HPDE6-E6E7 (cell line): Measurements from ENCODE around the gene ZNF281.
"Not testable (repeated sequence)": the region's sequence is repeated elsewhere in the genome, so short reads cannot be mapped to it uniquely, and the experiment has no call there.

Source experiments
- DNase-seq: peaks from one replicate; pipeline ENCODE4 v3.0.0; 2011; ENCODE audit warnings: missing footprints; ENCODE audit errors: extremely low spot score

ZNF281 gene, protein sequence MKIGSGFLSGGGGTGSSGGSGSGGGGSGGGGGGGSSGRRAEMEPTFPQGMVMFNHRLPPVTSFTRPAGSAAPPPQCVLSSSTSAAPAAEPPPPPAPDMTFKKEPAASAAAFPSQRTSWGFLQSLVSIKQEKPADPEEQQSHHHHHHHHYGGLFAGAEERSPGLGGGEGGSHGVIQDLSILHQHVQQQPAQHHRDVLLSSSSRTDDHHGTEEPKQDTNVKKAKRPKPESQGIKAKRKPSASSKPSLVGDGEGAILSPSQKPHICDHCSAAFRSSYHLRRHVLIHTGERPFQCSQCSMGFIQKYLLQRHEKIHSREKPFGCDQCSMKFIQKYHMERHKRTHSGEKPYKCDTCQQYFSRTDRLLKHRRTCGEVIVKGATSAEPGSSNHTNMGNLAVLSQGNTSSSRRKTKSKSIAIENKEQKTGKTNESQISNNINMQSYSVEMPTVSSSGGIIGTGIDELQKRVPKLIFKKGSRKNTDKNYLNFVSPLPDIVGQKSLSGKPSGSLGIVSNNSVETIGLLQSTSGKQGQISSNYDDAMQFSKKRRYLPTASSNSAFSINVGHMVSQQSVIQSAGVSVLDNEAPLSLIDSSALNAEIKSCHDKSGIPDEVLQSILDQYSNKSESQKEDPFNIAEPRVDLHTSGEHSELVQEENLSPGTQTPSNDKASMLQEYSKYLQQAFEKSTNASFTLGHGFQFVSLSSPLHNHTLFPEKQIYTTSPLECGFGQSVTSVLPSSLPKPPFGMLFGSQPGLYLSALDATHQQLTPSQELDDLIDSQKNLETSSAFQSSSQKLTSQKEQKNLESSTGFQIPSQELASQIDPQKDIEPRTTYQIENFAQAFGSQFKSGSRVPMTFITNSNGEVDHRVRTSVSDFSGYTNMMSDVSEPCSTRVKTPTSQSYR

GRCh38 chr1:200409761-200410565 lies at the start of gene ZNF281:
Gene ZNF281 (minus strand): TSS chr1:200410036. CDS start chr1:200409705, 331 bp downstream.
- peak; percentile 91 for DNase-seq

DNA sequence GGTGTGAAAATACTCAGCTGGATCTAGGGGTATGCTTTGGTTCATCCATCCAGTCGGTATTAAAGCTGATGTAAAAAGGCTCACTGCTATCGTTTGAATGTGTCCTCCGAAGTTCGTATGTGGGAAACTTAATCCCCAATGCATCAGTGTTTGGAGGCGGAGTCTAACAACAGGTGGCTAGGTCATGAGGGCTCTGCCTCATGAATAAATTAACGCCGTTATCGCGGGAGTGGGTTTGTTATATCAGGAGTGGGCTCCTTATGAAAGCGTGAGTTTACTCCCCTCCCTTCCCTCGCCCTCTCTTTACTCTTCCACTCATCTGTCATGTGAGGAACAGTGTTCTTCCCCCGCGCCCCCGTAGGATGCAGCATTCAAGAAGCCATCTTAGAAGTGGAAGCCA lies 48.9 kb upstream of the ZNF281 start:
- DNase-seq, result no peak

DNA sequence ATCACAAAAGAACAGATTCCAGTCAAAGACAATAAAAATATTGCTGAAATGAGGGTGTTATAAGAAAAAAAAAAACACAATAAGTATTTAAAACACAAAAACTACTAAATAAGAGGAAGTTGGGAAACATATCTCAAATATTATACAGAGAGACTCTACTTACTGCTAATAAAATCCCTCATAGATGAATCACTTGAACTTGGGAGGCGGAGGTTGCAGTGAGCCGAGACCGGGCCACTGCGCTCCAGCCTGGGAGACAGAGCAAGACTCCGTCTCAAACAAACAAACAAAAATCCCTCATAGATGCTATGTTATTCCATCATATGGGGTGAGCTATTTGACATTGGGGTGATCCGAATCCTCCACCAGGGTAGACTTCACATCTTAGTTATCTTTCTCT lies 48.0 kb upstream of the ZNF281 start:
- DNase-seq, result no peak

DNA sequence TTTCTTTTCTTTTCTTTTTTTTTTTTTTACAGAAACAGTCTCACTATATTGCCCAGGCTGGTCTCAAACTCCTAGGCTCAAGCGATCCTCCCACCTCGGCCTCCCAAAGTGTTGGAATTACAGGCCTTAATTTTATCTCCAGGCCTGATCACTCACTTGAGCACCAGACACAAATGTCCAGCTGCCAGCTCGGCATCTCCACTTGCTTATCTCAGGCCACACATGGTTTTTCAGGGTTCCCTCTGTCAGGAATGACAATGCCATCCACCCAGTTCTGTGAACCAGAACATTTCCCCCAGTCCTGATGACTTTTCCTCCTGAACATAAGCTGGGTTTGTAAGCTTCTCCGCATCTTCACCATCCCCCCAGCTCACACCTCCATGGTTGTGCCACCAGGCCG lies 44.6 kb upstream of the ZNF281 start:
- no peak for DNase-seq

GRCh38 chr1:200453553-200453905 lies 43.7 kb upstream of the ZNF281 start:
- DNase-seq, result no peak

DNA sequence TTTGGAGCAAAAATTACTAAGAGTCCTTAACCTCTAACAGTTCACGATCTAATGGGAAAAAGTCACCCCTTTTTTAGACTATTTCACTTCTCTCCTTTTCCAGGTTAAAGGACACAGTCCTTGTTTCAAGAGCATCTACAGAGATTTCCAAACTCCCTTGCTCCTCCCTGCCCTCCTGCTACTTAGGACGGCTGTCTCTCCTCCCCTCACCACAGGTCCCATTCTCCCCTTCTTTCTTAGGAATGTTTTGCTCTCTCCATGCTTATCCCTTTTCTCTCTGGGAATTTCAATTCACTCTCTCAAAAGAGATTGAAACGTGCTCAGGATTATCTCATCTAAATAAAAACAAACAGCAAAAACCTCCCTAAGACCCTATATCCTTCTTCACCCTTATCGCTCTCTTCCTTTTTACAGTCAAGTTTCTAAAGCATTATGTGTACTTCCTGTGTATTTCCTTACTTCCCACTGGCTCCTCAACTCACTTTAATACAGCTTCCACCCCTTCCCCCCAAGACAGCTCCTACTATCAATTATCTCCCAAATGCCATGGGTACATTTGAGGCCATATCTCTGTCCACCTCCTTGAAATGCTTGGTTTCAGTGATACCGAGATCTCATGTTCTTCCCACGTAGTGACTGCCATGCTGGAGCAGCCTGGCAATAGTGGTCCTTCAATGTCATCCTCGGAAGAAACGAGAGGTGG lies 43.2 kb upstream of the ZNF281 start:
- DNase-seq, result no peak

DNA sequence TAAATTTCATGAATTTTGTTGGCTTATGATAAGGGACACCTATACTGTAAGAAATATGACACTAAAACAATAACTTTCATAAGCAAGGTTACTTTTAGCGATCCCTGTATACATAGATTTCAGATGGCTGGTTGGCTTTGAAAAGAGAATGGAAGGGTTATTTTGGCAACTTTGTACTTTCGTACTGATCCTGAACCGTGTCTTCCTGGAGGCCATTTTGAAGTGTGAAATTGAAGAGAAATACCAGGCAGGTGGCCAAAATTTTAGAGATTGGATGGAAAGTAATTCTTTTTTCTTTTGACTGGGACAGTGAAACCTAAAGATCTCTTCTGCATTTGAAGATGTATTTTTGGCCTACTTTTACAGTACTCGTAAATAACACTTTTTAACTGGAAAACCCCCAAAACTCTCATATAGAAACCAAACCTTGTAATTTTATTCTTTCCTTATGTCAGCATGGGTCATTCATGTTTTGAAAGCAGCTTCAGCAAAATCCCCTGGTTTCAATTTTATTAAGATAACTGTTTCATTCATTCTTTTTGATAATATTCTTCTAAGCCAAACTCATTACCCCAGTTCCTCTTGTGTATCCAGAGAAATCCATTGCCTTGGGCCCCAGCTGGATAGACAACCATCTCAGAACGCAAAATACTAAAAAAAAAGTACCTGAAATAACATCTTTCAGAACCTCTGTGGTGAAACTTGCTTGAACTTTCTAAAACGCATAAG lies 38.4 kb upstream of the ZNF281 start:
- DNase-seq, result no peak

DNA sequence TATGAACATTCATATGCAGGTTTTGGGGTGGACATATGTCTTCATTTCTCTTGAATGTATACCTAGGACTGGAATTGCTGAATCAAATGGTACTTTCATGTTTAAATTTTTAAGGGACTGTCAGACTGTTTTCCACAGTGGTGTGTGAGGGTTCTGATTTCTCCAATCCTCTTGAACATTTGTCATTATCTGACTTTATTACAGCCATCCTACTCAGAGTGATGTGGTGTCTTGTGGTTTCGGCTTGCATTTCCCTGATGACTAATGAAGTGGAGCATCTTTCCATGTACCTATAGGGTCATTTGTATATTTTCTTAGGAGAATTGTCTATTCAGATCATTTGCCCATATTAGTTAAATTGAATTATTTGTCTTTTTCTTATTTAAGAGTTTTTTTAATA lies 35.4 kb upstream of the ZNF281 start:
- DNase-seq, result peak; percentile 26

DNA sequence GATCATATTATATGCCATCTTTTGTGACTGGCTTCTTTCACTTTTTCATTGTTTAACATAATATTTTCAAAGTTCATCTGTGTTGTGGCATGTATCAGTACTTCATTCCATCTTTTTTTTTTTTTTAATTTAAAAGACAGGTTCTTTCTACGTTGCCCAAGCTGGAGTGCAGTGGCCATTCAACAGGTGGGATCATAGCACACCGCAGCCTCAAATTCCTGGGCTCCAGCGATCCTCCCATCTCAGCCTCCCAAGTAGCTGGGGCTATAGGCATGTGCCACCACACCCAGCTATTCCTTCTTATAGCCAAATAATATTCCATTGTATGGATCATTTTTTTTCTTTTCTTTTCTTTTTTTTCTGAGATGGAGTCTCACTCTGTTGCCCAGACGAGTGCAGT lies 34.6 kb upstream of the ZNF281 start:
- DNase-seq, result no peak

- DNase-seq, result no peak
These were observed 34.0 kb upstream of the ZNF281 start for GRCh38 chr1:200443860-200444259.

- no peak for DNase-seq
These were observed 32.8 kb upstream of the ZNF281 start for GRCh38 chr1:200442537-200443156.

DNA sequence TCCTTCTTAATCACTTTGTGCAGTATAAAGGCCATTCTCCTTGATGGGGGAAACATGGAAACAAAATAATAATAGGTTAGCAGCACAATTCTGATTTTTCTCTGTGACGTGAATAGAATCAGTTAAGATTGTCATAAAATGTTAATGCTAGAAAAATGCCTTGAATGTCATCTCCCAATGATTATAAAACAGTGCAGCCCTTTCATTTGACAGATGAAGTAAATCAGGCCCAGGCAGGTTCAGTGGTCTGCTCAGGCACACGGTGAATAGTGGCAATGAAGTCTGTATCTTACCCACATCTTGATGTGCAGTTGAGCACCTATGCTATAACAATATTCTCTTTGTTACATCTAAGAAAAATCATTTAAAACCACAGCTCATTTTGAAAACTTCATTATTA lies 32.2 kb upstream of the ZNF281 start:
- no peak for DNase-seq

DNA sequence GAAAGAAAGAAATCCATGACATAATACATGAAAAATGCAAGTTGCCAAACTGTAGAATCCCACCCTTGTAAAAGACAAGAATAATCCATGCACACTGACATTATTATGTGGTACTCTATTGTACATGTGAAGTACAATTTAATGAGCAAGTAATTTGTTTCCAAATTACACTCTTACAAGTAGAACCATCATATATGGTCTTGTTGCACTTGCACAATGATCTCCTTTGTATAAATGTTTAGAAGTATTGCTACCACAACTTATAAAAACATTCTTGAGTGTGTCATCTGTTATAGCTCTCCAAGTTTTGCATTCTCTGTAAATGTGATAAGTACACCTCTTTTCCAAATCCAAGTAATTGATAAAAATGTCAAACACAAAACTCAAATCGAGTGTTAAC lies 29.1 kb upstream of the ZNF281 start:
- no peak for DNase-seq

DNA sequence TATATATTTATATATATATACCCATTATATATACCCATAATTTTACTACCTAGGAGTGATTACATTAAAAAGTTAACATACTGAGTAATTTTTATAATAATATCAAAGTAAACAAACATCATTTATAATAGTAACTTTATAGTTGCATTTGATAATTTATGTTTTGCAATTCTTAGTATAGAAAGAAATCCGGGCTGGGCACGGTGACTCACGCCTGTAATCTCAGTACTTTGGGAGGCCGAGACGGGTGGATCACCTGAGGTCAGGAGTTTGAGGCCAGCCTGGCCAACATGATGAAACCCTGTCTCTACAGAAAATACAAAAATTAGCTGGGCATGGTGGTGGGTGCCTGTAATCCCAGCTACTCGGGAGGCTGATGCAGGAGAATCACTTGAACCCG lies 28.6 kb upstream of the ZNF281 start:
- not testable (repeated sequence) for DNase-seq

DNA sequence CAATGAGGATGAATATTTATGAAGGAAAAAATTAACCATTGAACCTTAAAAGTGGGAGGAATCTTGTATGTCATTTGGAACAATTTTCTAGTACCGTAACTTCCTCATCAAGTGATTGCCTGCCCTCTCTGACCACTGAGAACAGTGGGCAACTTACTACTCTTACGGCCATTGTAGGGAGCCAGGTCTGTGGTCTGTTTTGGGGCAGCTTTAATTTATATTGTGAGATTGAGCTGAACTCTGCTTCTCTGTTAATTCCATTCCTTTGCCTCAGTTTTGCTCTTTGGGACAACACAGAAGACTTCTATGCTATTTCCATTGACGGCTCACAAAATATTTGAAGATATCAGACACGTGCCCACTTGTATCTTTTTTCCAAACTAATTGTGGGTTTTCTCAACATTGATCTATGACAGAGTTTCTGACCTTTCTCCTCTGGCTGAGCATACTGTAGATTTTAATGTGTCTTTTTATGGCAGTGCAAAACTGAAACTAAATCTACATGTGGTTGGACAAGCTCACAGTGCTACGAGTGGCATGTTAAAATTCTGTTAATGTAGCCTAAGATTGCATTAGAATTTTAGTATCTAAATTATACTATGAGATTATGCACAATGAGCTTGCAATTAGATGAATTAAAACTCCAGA lies 27.8 kb upstream of the ZNF281 start:
- DNase-seq, result no peak

DNA sequence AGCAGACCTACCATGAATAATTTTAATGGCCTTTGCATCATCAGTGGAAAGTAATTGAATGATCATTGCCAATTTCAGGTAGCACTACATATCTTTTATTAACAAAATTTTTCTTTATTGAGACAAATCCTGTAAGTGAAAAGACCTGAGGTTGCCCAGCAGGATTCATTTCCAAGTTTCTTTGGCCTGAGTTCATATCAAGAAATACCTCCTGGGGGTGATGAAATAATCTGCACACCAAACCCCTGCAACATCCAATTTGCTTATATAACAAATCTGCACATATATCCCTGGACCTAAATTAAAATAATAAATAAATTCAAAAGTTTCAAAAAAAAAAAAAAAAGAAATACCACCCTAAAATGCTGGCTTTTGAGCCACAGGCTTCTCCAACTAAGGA lies 27.3 kb upstream of the ZNF281 start:
- DNase-seq, result no peak

GRCh38 chr1:200436436-200436835 lies 26.6 kb upstream of the ZNF281 start:
- DNase-seq, result no peak

DNA sequence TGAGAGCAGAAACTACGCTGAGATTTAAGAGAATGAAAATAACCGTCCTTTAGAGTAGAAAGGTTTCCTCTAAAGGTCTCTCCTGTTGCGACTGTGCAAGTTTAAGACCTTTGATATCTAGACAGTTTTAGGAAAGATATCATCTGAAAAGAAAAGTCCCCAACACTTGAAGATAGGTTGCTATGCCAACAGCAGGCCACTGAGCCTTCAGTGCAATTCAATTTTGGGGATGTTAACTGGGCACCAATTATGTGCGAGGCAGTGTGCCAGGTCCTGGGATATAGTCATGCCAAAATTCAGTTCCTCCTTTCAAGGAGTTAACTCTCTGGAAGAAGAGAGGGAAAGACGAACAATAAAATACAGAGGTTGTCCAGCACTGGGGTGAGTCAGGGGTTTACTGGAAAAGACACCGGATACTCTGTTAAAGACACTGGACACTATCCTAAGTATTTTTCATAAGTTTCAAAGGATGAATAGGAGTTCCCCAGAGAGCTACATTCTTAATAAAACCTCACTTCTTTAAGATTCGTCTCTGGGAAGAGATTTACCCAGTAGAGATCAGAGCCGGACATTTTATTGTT lies 25.5 kb upstream of the ZNF281 start:
- DNase-seq, result no peak

- no peak for DNase-seq
These were observed 23.8 kb upstream of the ZNF281 start for GRCh38 chr1:200433586-200433985.

DNA sequence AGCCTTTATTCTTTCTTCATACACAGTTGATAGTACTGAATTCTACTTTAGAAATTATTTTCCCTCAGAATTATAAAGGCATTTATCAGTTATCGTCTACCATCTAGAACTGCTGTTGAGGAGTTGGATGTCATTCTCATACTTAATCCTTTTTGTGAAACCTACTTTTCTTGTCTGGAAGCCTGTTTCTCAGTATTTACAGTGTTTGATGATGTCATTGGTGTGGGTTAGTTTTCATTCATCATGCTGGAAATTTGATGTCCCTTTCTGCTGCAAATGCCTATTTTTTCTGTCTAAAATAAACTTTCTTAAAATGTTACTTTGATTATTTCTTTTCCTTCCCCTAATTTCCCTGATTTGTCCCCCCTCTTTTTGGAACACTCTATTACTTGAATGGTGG lies 22.8 kb upstream of the ZNF281 start:
- DNase-seq, result no peak
